Measurements from ENCODE around the gene C9orf152. TPM values are rescaled to one million over a fixed set of nuclear protein-coding genes. Genes with fewer than 3 reads are reported as not detected.

Gene C9orf152
- total RNA-seq, 1 donor from 2014 or later = not detected

GRCh38 chr9:110189559-110190320, 18.2 kb downstream of the C9orf152 start:
- Mint-ChIP-seq H3K27me3 (ENCODE audit: unreplicated experiment) (no peaks in the 10 kb centered on the region), H3K27ac (ENCODE audit: unreplicated experiment) (no peak overlapping the region), H3K4me3 (ENCODE audit: unreplicated experiment) (no peak overlapping the region), H3K4me1 (ENCODE audit: low read depth, unreplicated experiment) (peaks cover 6% of the 10 kb centered on the region), H3K36me3 (ENCODE audit: unreplicated experiment) (no peaks in the 10 kb centered on the region), H3K9me3 (ENCODE audit: unreplicated experiment) (no peaks in the 10 kb centered on the region)
- DNase-seq = no peak
- TF ChIP-seq, protein P1, sequence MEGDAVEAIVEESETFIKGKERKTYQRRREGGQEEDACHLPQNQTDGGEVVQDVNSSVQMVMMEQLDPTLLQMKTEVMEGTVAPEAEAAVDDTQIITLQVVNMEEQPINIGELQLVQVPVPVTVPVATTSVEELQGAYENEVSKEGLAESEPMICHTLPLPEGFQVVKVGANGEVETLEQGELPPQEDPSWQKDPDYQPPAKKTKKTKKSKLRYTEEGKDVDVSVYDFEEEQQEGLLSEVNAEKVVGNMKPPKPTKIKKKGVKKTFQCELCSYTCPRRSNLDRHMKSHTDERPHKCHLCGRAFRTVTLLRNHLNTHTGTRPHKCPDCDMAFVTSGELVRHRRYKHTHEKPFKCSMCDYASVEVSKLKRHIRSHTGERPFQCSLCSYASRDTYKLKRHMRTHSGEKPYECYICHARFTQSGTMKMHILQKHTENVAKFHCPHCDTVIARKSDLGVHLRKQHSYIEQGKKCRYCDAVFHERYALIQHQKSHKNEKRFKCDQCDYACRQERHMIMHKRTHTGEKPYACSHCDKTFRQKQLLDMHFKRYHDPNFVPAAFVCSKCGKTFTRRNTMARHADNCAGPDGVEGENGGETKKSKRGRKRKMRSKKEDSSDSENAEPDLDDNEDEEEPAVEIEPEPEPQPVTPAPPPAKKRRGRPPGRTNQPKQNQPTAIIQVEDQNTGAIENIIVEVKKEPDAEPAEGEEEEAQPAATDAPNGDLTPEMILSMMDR (IDR thresholded peaks at IDR 0.05; ENCODE audit: partially characterized antibody, unreplicated experiment) = no peak

GRCh38 chr9:110188991-110189390, 19.0 kb downstream of the C9orf152 start:
- Mint-ChIP-seq H3K4me3 (ENCODE audit: unreplicated experiment) (no peak overlapping the region), H3K9me3 (ENCODE audit: unreplicated experiment) (peaks cover 2% of the 10 kb centered on the region), H3K27me3 (ENCODE audit: unreplicated experiment) (peaks cover 4% of the 10 kb centered on the region), H3K4me1 (ENCODE audit: low read depth, unreplicated experiment) (peaks cover 9% of the 10 kb centered on the region), H3K27ac (ENCODE audit: unreplicated experiment) (no peak overlapping the region), H3K36me3 (ENCODE audit: unreplicated experiment) (no peaks in the 10 kb centered on the region)
- TF ChIP-seq, protein P1 (IDR thresholded peaks at IDR 0.05; ENCODE audit: partially characterized antibody, unreplicated experiment) = no peak
- no peak for DNase-seq

DNA sequence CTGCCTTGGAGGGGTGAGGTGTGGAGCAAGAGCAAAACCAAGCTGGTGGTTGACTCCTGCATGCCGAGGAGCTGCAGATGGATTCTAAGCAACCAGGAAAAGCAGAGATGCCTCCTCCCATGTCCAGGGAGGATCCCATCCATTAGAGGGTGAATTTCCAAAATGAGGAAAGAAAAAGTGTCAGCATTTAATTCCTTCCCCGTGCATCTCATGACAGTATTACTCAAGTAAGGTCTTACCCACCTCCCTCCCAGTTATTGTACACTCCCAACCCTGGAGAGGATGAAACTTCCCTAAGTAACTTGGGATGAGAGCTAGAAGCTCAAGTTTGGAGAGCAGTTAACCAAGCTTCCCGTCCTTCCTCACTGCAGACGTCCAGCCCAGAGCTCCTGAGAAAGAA, 19.9 kb downstream of the C9orf152 start:
- peaks cover 9% of the 10 kb centered on the region for H3K4me1 Mint-ChIP-seq (ENCODE audit: low read depth, unreplicated experiment)
- peaks cover 4% of the 10 kb centered on the region for H3K27me3 Mint-ChIP-seq (ENCODE audit: unreplicated experiment)
- no peaks in the 10 kb centered on the region for H3K36me3 Mint-ChIP-seq (ENCODE audit: unreplicated experiment)
- H3K9me3 Mint-ChIP-seq (ENCODE audit: unreplicated experiment) = peaks cover 2% of the 10 kb centered on the region
- H3K27ac Mint-ChIP-seq (ENCODE audit: unreplicated experiment) = no peak overlapping the region
- DNase-seq = no peak
- no peak overlapping the region for H3K4me3 Mint-ChIP-seq (ENCODE audit: unreplicated experiment)
- TF ChIP-seq, protein P1 (IDR thresholded peaks at IDR 0.05; ENCODE audit: partially characterized antibody, unreplicated experiment) = no peak

DNA sequence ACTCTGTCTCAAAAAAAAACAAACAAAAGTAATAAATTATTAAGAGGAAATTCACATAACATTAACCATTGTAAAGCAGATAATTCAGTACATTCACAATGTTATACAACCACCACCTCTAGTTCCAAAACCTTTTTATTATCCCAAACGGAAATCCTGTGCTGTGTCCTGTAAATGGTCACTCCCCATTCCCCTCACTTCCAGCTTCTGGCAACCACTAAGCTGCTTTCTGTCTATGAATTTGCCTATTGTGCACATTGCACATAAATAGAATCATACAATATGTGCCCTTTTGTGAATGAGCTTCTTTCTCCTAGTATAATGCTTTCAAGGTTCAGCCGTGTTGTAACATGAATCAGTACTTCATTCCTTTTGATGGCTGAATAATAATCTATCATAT, 20.8 kb downstream of the C9orf152 start:
- Mint-ChIP-seq H3K4me3 (ENCODE audit: unreplicated experiment) (no peak overlapping the region), H3K9me3 (ENCODE audit: unreplicated experiment) (peaks cover 2% of the 10 kb centered on the region), H3K36me3 (ENCODE audit: unreplicated experiment) (no peaks in the 10 kb centered on the region), H3K27ac (ENCODE audit: unreplicated experiment) (no peak overlapping the region), H3K4me1 (ENCODE audit: low read depth, unreplicated experiment) (peaks cover 9% of the 10 kb centered on the region), H3K27me3 (ENCODE audit: unreplicated experiment) (peaks cover 6% of the 10 kb centered on the region)
- DNase-seq = no peak
- TF ChIP-seq, protein P1 (IDR thresholded peaks at IDR 0.05; ENCODE audit: partially characterized antibody, unreplicated experiment) = no peak

GRCh38 chr9:110186254-110186653, 21.7 kb downstream of the C9orf152 start:
- H3K27ac Mint-ChIP-seq (ENCODE audit: unreplicated experiment) = no peak overlapping the region

More at GRCh38 chr9:110186254-110186653, 21.7 kb downstream of the C9orf152 start:
- H3K4me1 Mint-ChIP-seq (ENCODE audit: low read depth, unreplicated experiment) = peaks cover 9% of the 10 kb centered on the region
- TF ChIP-seq, protein P1 (IDR thresholded peaks at IDR 0.05; ENCODE audit: partially characterized antibody, unreplicated experiment) = no peak
- H3K36me3 Mint-ChIP-seq (ENCODE audit: unreplicated experiment) = no peaks in the 10 kb centered on the region
- peaks cover 2% of the 10 kb centered on the region for H3K9me3 Mint-ChIP-seq (ENCODE audit: unreplicated experiment)
- no peak for DNase-seq
- H3K4me3 Mint-ChIP-seq (ENCODE audit: unreplicated experiment) = no peak overlapping the region
- H3K27me3 Mint-ChIP-seq (ENCODE audit: unreplicated experiment) = peaks cover 6% of the 10 kb centered on the region
